Measurements from ENCODE around the gene ARFGAP2.

Gene ARFGAP2

DNA sequence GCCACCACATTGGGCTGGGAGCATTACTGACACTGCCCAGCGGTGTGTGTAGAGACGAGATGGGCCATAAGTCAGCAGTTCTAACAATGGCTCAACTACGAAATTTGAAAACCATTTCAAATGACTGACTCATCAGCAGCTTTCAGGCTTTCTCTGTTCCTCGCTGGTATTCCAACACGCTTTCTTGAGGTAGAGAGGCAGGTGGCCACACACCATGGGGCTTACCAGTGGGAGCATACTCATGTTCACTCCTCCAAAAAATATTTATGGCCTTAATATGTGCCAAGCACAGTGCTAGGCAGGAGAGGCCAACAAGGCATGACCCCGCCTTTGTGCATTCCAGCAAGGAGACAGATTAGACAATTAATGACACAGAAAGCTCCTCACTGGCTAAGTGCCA, 20.3 kb downstream of the ARFGAP2 start:
- Histone ChIP-seq H3K9me3 (ENCODE audit: control insufficient read depth, insufficient read depth, low read depth, low read length) (no peaks in the 10 kb centered on the region), H3K4me3 (ENCODE audit: low read depth, low read length) (no peak overlapping the region), H3K4me1 (ENCODE audit: control insufficient read depth, insufficient read depth, low read length) (peaks cover 11% of the 10 kb centered on the region; the same call in 1 of the 2 replicates), H3K36me3 (ENCODE audit: control insufficient read depth, insufficient read depth, low read length) (peaks cover 4% of the 10 kb centered on the region), H3K27ac (ENCODE audit: low read depth, low read length) (no peak overlapping the region), H3K9ac (ENCODE audit: low read length) (no peak overlapping the region), H3K27me3 (ENCODE audit: control insufficient read depth, insufficient read depth, low read length) (no peaks in the 10 kb centered on the region)

DNA sequence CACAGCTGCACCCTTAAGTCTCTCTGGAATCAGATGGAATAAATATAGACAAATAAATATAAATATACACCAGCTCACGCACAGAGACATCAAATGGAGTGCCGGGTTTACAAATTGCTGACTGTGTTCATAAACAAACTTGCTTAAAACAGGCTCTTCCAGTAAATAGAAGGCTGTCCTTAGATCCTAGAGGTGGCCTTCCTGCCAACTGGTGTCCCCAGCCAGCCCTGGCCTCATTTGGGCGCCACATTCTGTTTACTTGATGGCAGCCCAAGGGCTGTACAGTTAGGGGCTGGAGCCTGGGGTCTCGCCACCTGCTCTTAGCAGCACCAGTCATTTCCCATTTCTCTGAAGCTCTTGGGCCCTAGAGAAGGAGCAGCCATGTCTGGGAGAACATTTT, 20.8 kb downstream of the ARFGAP2 start:
- no peak overlapping the region for H3K27ac ChIP-seq (ENCODE audit: low read depth, low read length)

DNA sequence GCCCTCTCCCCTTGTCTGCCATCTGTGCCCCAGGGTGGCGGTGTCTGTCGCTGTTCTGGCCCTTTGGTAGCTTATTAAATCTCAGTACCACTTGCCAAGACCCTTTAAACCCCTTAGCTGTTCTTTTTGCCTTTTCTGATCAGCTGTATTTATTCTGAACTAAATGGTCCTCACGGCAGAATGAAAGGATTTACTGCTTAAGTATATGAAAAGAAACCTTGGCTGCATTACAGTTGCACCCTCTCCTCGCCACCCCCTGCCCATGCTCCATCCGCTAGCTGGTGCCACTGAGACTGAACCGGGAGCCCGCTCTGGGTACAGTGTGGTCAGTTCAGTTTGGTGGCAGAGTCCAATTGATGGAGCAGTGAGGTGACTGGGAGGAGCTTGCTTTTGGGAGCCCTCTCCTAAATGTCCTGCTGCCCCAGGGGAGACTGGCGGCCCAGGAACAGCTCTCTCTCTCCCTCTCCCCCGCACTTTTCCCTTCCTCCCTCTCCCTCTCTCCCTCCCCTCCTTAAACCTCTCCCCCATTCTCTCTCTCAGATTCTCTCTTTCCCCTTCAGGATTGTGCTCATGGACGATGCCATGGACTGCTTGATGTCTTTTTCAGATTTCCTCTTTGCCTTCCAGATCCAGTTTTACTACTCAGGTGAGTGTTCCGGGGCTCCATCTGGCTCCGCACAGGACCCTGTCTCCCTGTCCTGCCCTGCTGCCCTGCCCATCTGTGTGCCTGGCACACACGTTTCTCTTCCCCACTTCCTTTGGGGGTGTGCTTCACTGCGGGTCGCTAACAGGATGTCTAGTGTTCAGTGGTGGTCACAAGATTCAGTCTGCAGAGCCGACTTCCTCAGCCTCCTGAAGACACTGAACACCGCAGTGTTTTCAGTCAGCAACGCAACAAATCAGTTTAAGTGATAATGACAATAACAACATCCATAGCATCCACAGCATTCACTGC, 21.8 kb downstream of the ARFGAP2 start:
- H3K27ac ChIP-seq (ENCODE audit: low read depth, low read length): no peak overlapping the region

More for the DNA sequence above, 20.8 kb downstream of the ARFGAP2 start:
- H3K9ac ChIP-seq (ENCODE audit: low read length): no peak overlapping the region
- H3K9me3 ChIP-seq (ENCODE audit: control insufficient read depth, insufficient read depth, low read depth, low read length): no peaks in the 10 kb centered on the region
- no peak overlapping the region for H3K4me3 ChIP-seq (ENCODE audit: low read depth, low read length)
- H3K27me3 ChIP-seq (ENCODE audit: control insufficient read depth, insufficient read depth, low read length): no peaks in the 10 kb centered on the region
- H3K4me1 ChIP-seq (ENCODE audit: control insufficient read depth, insufficient read depth, low read length): peaks cover 11% of the 10 kb centered on the region; the same call in 1 of the 2 replicates
- peaks cover 4% of the 10 kb centered on the region for H3K36me3 ChIP-seq (ENCODE audit: control insufficient read depth, insufficient read depth, low read length)

DNA sequence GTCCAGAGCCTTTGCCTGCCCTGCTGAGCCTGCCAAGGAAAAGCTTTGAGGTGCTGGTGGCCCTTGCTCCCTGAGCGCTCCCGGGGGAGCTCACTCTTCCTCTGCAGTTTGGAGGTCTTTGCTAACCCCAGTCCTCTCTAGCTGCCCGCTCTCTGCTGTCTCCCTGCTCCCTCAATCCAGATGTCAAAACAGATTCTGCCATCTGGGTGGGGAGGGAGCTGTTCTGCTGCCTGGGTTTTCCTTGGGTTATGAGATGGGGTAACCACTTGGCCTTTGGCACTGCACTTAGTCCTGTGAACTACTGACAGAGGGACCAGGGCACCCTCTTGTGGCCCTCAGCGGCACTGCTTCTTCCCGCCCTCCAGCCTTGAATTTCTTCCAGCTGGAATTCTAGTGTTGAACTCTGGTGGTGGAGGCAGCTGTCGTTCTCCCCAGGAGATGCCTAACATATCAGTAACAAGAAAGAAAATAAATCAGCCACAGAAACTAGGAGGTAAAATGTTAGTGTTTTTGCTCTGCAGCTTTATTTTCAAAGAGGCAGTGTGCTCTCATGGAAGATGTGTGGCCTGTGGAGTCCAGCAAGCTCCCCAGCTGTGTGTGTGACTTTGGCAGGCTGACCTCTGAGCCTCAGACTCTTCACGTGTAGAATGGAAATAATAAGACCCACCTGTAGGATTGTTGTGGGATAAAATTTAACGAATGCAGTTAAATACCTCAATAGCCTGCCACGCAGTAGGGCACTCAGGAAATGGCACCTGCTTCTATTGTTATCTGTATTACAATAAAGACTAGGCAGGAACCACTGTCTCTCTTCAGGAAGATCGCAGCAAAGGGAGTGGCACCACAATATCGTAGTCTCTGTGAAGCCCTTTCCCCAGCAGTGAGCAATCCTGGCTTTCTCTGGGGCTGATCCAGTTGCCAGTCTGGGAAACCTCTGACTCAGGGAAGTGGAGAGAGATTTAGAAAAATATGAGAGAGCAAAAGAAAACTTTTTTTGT, 23.4 kb downstream of the ARFGAP2 start:
- Histone ChIP-seq H3K4me1 (ENCODE audit: control insufficient read depth, insufficient read depth, low read length) (peaks cover 11% of the 10 kb centered on the region; the same call in 1 of the 2 replicates), H3K27ac (ENCODE audit: low read depth, low read length) (no peak overlapping the region), H3K9ac (ENCODE audit: low read length) (no peak overlapping the region), H3K36me3 (ENCODE audit: control insufficient read depth, insufficient read depth, low read length) (peaks cover 5% of the 10 kb centered on the region), H3K9me3 (ENCODE audit: control insufficient read depth, insufficient read depth, low read depth, low read length) (no peaks in the 10 kb centered on the region), H3K27me3 (ENCODE audit: control insufficient read depth, insufficient read depth, low read length) (no peaks in the 10 kb centered on the region), H3K4me3 (ENCODE audit: low read depth, low read length) (no peak overlapping the region)

More for the DNA sequence above, 21.8 kb downstream of the ARFGAP2 start:
- H3K9me3 ChIP-seq (ENCODE audit: control insufficient read depth, insufficient read depth, low read depth, low read length): no peaks in the 10 kb centered on the region
- H3K27me3 ChIP-seq (ENCODE audit: control insufficient read depth, insufficient read depth, low read length): no peaks in the 10 kb centered on the region
- no peak overlapping the region for H3K9ac ChIP-seq (ENCODE audit: low read length)
- H3K4me1 ChIP-seq (ENCODE audit: control insufficient read depth, insufficient read depth, low read length): peaks cover 11% of the 10 kb centered on the region; the same call in 1 of the 2 replicates
- no peak overlapping the region for H3K4me3 ChIP-seq (ENCODE audit: low read depth, low read length)
- H3K36me3 ChIP-seq (ENCODE audit: control insufficient read depth, insufficient read depth, low read length): peaks cover 4% of the 10 kb centered on the region

DNA sequence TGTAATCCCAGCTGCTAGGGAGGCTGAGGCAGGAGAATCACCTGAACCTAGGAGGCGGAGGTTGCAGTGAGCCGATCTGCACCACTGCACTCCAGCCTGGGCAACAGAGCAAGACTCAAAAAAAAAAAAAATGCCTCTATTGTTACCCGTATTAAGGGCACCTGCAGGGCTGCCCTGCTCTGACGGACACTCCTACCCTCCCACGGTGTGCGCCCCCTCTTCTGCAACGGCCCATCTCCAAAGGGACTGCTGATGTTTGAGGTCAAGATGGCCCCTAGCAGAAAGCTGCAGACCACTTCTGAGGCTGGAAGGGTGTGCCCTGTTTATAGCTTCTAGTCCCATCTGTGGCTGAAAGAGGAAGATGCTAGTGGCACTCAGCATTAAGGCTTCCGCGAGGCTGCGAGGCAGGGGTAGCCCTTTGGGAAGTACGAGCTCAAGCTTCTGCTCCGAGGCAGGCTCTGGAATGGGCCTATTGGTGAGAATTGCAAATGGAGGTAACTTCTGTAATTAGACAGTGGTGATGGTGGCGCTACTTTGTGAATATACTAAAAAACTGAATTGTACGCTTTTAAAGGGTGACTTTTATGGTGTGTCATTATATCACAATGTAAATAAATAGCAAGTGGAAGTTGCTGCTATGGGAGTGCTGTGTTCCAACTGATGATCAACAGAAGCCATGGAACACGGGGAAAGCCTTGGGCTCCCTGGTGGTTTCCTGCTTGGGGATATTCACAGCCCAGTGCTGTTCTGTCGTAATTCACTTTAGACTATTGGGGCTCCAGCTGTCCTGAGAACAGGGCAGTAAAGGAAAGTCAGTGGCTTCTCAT, 24.3 kb downstream of the ARFGAP2 start:
- H3K4me1 ChIP-seq (ENCODE audit: control insufficient read depth, insufficient read depth, low read length): peaks cover 11% of the 10 kb centered on the region; the same call in 1 of the 2 replicates
- peaks cover 3% of the 10 kb centered on the region; the same call in 1 of the 2 replicates for H3K36me3 ChIP-seq (ENCODE audit: control insufficient read depth, insufficient read depth, low read length)
- H3K27me3 ChIP-seq (ENCODE audit: control insufficient read depth, insufficient read depth, low read length): no peaks in the 10 kb centered on the region
- H3K9me3 ChIP-seq (ENCODE audit: control insufficient read depth, insufficient read depth, low read depth, low read length): no peaks in the 10 kb centered on the region
- H3K4me3 ChIP-seq (ENCODE audit: low read depth, low read length): no peak overlapping the region
- H3K27ac ChIP-seq (ENCODE audit: low read depth, low read length): no peak overlapping the region
- no peak overlapping the region for H3K9ac ChIP-seq (ENCODE audit: low read length)

DNA sequence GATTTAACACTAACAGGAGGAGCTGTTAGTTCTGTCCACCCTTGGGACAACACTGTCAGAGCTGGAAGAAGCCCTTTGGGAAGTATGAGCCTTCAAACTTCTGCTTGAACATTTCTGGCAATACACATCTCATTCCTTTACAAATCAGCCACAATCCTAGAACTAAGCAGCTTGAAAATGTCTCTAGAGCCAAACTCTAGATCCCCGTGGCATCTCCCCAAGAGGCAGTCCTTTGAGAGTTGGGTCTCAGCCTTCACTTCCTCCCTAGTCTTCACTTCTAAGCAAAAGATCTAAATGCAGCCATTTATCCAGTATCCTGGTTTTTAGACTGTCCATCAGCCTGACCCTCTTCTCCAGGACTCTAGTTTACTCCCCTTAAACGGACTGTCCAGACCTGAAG, 26.9 kb downstream of the ARFGAP2 start:
- H3K9ac ChIP-seq (ENCODE audit: low read length): no peak overlapping the region
- H3K4me1 ChIP-seq (ENCODE audit: control insufficient read depth, insufficient read depth, low read length): peaks cover 11% of the 10 kb centered on the region; the same call in 1 of the 2 replicates

DNA sequence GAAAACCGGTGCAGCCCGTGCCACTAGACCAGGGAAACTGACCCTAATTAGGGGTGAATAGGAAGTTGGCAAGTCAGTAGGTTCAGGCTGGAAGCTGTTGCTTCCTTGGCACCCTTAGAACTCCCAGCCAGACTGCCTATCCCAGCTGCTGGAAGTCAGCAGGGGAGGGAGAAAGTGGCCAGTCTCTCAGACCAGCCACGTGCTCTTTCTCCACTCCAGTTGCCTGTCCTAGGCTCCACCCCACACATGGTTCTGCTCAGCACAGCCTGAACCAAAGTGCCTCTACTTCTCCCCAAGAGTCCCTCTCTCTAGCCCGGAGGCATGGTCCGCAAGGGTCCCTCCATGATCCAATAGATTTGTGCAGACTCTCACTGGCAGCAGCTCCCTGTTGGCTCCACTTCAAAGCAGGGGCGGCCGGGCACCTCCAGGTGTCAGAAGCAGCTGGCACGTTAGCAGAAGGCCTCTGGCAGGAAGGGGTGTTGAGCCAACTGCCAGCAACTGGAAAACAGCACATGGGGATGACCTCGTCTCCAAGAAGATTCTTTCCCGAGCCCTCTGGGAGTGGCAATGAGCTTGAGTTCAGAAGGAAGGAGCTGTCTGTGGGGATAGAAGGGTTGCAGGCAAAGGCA, 27.7 kb downstream of the ARFGAP2 start:
- no peaks in the 10 kb centered on the region for H3K9me3 ChIP-seq (ENCODE audit: control insufficient read depth, insufficient read depth, low read depth, low read length)
- H3K9ac ChIP-seq (ENCODE audit: low read length): no peak overlapping the region
- no peaks in the 10 kb centered on the region for H3K27me3 ChIP-seq (ENCODE audit: control insufficient read depth, insufficient read depth, low read length)
- no peak overlapping the region for H3K4me3 ChIP-seq (ENCODE audit: low read depth, low read length)
- peaks cover 11% of the 10 kb centered on the region; the same call in 1 of the 2 replicates for H3K4me1 ChIP-seq (ENCODE audit: control insufficient read depth, insufficient read depth, low read length)
- 0 out of 2 replicates have a peak, but pooled peaks cover 3% of the 10 kb centered on the region for H3K36me3 ChIP-seq (ENCODE audit: control insufficient read depth, insufficient read depth, low read length)
- H3K27ac ChIP-seq (ENCODE audit: low read depth, low read length): no peak overlapping the region

More for the DNA sequence above, 26.9 kb downstream of the ARFGAP2 start:
- Histone ChIP-seq H3K27me3 (ENCODE audit: control insufficient read depth, insufficient read depth, low read length) (no peaks in the 10 kb centered on the region), H3K36me3 (ENCODE audit: control insufficient read depth, insufficient read depth, low read length) (0 out of 2 replicates have a peak, but pooled peaks cover 3% of the 10 kb centered on the region), H3K4me3 (ENCODE audit: low read depth, low read length) (no peak overlapping the region), H3K9me3 (ENCODE audit: control insufficient read depth, insufficient read depth, low read depth, low read length) (no peaks in the 10 kb centered on the region), H3K27ac (ENCODE audit: low read depth, low read length) (no peak overlapping the region)

DNA sequence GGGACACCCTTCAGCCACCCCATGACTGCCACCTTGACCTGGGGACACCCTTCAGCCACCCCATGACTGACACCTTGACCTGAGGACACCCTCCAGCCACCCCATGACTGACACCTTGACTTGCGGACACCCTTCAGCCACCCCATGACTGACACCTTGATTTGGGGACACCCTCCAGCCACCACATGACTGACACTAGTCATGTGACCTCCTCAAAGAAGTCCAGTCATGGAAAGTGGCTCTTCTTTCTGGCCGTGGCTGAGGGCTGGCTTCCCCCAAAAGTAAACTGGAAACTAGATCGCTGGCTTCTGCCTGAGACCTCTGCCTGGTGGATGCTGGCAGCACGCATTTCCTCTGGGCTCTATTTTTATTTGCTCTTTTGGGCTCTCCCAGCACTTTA, 28.4 kb downstream of the ARFGAP2 start:
- Histone ChIP-seq H3K27me3 (ENCODE audit: control insufficient read depth, insufficient read depth, low read length) (no peaks in the 10 kb centered on the region), H3K9me3 (ENCODE audit: control insufficient read depth, insufficient read depth, low read depth, low read length) (no peaks in the 10 kb centered on the region), H3K9ac (ENCODE audit: low read length) (no peak overlapping the region), H3K4me3 (ENCODE audit: low read depth, low read length) (no peak overlapping the region), H3K4me1 (ENCODE audit: control insufficient read depth, insufficient read depth, low read length) (peaks cover 9% of the 10 kb centered on the region; the same call in 1 of the 2 replicates), H3K27ac (ENCODE audit: low read depth, low read length) (no peak overlapping the region), H3K36me3 (ENCODE audit: control insufficient read depth, insufficient read depth, low read length) (0 out of 2 replicates have a peak, but pooled peaks cover 3% of the 10 kb centered on the region)

DNA sequence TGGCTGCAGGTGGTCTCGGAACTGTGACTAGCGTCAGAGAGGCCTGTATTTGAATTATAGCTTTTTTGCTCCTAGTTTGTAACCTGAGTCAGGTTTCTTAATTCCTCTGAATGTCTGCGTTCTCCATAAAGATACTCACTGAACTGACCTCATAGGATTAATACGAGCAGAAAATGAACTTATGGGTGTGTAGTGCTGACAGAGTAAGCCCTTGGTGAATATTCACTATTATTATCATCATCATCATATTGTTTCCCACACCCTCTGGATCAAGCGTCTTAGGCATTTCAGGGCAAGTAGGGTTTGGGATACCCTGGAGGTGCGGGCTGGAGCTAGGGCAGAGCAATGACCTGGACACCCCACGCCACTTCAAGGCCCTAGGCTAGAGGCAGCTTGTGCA, 29.0 kb downstream of the ARFGAP2 start:
- Histone ChIP-seq H3K36me3 (ENCODE audit: control insufficient read depth, insufficient read depth, low read length) (0 out of 2 replicates have a peak, but pooled peaks cover 3% of the 10 kb centered on the region), H3K27me3 (ENCODE audit: control insufficient read depth, insufficient read depth, low read length) (no peaks in the 10 kb centered on the region), H3K27ac (ENCODE audit: low read depth, low read length) (no peak overlapping the region), H3K4me3 (ENCODE audit: low read depth, low read length) (no peak overlapping the region), H3K4me1 (ENCODE audit: control insufficient read depth, insufficient read depth, low read length) (peaks cover 5% of the 10 kb centered on the region; the same call in 1 of the 2 replicates), H3K9ac (ENCODE audit: low read length) (no peak overlapping the region), H3K9me3 (ENCODE audit: control insufficient read depth, insufficient read depth, low read depth, low read length) (no peaks in the 10 kb centered on the region)

Measured in HUES6 (cell line).